NCI-H69 (cell line): Measurements from ENCODE around the gene IGSF9.
"Not testable (repeated sequence)": the region's sequence is repeated elsewhere in the genome, so short reads cannot be mapped to it uniquely, and the experiment has no call there.

Source experiments
- DNase-seq: peaks from one replicate; lab custom pipeline; 2025; lab: John Stamatoyannopoulos, UW

The IGSF9 gene

DNA sequence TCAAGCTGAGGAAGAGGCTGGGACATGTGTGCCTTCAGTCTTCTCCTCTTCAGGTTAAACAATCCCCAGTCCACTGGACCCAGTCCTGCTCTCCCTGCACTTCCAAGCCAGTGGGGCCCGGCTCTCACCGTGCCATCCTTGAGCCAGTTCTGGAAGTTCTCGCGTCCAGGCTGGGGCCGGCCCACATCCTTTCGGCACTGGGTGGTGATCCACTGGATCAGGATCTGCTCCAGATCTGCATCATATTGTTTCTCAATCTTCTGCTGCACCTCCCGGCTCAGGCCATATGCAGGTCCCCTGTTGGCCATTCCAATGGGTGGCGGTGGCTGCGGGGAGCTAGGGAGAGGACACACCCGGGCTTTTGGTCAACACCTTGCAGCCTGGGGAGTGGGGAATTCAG, 25.2 kb downstream of the IGSF9 start:
- no peak for DNase-seq

DNA sequence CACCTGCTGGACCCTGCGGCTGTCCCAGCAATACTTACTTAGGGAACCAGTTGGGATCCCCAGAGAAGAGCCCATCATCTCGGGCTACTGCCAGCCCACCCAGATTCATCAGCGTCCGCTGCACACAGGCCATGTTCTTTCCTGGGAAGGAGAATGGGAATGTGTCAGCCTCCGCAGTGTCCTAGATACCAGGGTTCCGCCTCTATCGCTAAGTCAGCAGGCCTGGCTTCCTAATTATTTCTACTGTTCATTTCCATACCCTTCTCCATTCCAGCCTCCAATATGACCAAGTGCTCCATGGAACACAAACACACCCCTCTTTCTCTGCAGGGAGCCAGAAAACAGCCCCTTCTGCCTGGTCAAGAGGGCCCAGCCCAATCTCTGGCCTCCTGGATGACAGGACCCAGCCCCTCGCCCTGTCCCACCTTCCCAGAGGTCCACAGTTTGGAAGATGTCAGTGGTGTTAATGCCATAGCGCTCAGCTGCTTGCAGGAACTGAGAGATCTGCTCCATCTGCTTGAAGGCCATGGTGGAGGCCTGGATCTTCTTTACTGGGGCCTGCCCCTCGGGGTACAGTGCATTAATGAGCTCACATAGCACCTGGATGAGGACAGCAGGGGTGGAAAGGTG, 26.1 kb downstream of the IGSF9 start:
- DNase-seq, result no peak

DNA sequence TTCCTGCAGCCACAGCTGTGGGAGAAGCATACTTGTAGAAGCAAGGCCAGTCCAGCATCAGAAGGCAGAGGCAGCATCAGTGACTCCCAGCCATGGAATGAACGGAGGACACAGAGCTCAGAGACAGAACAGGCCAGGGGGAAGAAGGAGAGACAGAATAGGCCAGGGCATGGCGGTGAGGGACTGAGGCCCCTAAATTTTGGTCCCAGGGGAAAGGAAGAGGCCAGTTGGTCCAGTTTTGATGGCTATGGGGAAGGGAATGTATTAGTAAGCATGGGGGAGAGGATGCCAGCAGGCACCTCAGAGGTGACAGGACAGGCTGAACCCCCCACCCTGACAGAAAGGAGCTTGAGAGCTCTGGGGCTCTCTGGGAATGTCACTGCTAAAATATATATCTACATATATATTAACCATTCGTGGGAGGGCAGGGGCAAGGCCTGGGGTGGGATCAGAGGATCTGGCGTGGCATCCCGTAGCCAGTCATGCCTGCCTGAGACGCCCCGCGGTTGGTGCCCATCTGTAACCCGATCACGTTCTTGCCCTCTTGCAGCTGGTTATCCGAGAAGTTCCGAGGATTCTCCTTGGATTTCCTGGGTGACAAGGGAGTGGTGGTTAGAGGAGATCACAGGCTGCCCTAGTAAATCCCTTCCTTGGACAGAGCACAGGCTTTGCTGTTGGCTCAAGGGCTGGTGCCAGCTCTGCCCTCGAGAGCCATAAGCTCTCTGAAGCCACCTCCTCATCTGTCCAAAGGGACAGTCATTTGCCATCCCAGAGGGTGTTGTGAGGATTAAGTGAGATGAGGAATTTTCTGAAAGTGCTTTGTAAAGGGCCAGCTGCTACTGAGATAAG, 26.8 kb downstream of the IGSF9 start:
- DNase-seq, result no peak

DNA sequence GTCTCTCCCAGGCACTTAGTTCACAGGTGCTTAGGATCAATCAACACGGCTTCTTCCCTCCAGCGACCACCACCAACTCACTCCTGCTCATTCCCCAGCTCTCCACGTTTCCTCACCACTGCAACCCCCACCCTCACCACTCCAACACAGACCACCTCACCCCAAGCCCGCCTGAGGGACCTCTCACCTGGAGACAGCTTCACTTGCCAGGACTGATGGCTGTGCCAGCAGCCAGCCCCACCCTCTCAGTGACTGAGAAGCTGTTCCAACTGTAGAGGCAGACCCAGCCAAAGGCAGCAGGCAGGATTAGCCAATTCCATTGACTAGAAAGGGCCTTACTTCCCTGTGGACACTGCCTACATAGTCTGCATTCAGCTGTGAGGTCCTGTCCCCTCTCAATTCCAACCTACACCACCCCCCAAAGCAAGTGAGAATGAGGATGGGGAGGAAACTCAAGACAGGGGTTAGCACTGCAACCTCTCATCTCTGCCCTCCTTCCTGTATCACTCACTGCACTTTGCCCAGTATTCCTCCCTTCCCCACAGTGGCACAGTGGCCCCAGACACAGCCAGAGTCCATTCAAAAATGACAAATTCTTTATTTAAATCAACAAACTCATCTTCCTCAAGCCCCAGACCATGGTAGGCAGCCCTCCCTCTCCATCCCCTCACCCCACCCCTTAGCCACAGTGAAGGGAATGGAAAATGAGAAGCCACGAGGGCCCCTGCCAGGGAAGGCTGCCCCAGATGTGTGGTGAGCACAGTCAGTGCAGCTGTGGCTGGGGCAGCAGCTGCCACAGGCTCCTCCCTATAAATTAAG, 27.7 kb downstream of the IGSF9 start:
- DNase-seq, result peak; percentile 15

DNA sequence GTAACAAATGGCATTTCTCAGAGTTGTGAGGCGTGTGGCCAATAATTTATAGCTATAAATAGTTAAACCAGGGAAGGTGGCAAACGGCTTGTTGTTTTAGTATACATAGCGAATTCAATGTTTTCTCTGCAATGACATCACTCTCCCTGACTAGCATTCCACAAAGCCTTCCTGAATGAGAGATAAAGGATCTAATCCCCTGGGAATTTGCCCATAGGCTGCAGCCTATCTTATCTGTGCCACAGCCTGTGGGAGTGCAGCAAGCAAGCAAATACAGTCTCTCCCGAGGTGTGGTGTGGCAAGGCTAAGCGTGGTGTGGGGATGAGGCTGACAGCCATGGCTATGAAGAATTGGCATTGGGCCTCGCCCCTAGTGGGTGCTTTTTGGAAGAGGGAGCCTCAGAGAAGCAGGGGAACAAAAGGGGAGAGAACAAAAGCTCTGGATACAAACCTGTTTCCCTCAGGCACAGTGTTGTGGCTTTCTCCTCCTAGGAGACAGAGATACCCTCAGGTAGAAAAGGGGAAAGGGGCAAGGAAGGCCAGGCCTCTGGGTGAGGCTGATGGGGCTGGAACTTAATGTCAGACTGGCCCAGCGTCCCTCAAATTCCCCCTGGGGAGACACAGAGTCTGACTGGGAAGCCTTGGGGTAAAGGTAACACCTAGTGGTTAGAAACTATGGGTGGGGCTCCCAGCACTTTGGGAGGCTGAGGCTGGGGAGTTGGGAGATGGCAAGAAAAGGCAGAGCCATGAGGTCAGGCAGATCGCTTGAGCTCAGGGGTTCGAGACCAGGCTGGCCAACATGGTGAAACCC, 29.0 kb downstream of the IGSF9 start:
- DNase-seq, result peak; percentile 88

DNA sequence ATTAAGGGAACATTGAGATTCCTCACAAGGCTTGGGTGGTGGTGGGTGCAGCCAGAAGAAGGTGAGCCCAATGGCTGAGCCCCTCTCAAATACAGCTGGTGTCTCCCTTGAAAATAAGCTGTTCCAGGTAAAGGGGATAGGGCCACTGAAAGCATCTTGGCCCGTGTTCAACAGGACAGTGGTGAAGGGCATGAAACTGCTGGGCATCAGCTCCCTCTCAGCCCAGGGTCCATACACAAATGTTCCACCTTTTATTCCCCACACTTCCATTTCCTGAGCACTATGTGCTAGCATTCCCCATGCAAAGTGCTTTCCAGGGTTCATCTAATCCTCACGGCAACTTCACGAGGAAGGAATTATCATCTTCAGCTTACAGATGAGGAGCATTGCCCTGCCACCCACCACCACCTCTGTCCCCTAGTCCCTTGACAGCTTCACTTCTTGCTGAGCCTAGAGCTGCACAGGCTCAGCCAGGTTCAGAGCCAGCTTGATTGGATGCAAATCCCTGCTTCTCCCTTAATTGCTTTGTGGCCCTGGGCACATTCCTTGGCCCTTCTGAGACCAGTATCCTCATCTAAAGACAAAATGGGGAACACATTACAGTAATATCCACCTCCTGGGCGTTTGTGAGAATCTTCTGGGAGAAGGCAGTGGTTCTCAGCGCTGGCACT, 29.7 kb downstream of the IGSF9 start:
- peak; percentile 76 for DNase-seq

DNA sequence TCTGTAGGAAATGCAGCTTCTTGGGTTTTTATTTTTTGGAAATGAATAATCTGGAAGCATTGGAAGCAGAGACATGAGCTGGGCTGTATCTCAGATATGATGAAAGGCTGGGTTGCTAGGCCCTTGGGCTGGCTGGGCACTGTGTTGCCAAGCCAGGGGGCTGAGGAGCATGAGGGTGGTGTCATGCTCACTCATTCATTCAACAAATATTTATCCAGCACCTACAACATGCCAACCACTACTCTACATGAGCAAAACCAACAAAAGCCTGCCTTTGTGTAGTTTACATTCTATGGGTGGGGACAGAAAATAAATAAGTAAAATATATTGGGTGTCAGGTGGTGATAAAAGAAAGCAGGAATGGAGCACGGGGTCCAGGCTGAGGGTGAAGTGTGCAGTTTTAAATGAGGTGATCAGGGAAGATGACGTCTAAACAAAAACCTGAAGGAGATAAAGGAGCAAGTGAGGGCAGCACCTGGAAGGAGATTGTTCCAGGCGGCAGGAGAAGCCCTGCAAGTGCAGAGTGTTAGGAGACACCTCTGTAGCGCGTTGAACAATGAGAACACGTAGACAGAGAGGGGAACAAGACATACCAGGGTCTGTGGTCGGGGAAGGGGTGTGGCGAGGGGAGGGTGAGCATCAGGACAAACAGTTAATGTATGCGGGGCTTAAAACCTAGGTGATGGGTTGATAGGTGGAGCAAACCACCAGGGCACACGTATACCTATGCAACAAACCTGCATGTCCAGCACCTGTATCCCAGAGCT, 31.0 kb downstream of the IGSF9 start:
- peak; percentile 86 for DNase-seq

DNA sequence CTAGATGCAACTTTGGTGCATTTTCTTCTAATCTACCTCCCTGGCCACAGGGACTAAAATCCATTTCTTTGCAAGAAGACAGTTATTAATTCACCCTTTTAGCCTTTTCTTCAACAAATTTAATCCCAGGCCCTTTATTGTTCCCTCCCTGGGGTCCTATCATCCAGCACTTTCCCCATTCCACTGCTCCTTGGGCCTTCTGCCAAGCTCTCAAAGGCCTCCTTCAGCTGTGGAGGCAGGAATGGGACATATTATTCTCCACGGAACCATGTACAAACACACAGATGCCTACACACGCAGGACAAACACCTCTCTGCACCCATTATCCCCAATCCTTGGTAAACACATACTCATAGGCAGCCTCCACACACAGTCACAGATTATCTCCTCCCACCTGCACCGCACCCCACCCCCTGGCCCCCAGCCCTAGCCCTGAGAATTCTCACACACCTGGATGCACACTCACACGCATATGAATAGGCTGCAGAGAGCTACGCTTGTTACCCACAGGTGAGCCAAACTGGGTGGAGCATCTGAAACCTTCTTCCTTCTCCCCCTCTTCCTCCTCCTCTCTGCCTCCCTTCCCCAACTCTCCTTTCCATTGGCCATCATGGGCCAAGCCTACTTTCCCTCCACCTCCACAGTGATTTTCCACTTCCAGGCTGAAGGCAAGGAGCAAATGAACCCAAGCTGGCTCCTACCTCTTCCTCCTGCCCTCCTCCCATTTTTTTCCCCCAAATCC, 31.8 kb downstream of the IGSF9 start:
- peak; percentile 94 for DNase-seq

DNA sequence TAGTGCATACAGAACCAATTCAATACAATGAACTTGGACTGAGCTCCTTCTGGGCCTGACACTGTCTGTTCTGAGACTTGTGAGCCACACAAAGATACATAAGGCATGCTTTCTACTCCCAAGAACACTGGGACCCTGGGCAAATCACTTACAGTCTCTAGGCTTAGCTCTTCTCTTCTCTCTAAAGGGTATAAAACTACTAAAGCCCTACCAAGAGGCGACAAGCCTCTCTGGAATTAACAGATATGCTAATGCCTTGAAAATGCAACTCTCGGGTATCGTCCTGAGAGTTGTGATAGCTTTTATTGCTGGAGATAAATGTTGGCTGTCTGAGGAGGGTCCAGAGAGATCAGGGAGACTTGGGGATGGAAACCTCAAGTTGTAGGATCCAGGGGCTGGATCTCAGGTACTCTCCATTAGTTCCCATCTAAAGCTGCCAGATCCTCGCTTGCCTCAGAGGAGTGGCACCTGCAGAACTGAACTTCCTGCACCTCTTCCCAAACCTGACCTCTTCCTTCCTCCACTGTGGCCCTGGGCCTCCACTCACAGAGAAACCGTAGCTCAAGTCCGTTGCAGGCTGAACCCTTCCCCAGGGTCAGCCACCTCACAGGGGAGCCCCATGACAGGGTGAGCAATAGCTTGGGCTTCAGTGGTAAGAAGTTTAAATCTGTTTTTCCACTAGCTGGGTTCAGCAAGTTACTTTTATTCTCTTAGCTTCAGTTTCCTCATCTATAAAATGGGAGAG, 33.9 kb downstream of the IGSF9 start:
- DNase-seq, result no peak

DNA sequence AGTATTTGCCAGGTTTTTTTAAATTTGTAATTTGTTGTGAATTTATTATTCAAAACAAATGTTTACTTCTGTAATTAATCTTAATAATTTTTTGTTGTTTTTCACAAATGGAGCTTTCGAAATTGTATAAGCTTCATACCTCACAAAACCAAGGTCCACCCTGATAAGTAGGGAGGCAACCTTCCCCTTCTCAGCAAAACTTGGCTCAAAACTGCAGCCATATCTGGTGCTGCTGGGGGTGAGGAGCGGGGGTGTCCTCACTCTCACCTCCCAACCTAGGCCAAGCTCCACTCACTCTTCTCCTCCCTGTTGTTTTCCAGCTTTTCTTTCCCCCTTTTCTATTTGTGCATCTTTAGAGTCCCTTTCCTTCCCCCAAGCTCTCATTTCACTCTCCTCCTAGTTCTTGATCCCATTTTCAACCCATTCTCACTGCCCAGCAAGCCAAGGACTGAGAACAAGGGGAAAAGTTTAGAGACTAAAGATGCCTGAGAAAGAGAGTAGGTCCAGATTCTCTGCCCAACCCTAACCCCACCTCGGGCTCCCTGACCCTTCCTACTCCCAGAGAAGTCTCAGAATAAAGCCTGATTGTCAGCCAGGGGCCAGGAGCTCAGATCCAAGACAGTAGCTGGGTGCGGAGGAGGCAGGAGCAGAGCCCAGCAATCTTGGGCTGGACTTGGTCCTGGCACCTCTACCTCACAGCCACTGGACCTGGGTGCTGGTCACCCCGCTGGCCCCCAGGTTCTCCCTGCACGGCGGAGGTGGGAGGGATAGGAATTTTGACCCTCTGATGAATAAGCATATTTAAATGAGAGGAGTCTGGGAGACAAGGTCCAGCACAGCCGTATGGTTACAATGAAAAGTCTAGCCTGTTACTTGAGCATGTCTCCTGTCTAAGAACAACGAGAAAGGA, 37.1 kb downstream of the IGSF9 start:
- no peak for DNase-seq

DNA sequence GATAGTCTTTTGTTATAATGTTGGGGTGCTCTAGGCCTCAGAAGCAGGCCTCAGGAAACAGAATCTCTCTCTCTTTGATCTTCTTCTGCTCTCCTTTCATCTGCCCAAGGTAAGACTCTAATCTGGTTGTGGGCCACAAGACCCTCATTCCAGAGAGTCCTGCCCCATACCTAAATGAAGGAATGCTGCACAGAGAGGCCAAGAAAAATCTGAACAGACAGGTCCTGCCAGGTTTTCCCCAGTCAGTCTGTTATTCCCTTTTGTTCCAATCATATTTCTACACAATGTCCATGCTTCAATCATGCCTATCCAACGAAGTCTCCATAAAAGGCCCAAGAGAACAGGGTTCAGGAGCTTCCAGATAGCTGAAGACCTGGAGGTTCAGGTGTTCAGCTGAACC, 38.5 kb downstream of the IGSF9 start:
- DNase-seq, result no peak

DNA sequence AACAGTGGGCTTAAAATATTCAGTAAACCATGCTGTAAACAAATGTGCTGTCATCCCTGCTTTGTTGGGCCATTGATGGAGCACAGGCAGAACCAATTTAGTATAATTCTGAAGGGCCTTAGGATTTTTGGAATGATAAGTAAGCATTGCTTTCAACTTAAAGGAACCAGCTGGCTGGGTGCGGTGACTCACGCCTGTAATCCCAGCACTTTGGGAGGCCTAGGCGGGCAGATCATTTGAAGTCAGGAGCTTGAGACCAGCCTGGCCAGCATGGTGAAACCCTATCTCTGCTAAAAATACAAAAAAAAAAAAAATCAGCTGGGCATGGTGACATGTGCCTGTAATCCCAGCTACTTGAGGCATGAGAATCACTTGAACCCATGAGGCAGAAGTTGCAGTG, 41.4 kb downstream of the IGSF9 start:
- not testable (repeated sequence) for DNase-seq

DNA sequence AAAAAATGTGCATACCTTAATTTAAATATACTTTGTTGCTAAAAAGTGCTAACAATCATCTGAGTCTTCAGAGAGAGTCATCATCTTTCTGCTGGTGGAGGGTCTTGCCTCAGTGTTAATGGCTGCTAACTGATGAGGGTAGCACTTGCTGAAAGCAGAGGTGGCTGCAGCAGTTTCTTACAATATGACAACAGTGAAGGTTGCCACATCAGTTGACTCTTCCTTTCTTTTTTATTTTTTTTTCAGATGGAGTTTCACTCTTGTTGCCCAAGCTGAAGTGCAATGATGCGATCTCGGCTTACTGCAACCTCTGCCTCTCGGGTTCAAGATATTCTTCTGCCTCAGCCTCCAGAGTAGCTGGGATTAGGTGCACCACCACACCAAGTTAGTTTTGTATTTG, 42.9 kb downstream of the IGSF9 start:
- no peak for DNase-seq

DNA sequence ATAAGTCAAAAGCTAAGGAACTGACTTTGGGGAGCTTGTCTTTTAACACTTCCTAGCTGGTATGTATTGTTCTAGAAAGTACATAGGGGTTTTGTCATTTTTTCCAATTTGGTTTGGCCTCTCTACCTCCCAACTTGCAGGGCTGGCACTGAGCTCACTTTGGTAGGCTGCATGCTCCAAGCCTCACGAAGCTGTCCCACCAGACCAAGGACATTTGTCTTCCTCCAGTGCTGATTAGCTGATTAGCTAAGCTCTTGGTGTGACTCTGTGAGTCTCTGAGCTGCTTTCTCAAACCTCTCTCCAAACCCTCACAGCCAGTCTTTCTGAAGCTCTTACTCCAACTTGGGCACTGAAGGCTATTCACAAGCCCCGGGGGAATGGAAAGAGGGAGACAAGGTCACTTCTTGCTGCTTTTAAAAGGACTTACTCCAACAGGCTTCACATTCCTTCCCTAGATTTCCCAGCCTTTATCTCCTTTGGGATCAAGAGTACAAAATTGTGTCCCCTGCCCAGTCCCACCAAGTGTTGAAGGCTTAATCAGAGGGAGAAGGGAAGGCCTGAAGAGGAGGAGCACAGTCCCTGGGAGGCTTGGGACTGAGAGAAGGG, 44.6 kb downstream of the IGSF9 start:
- DNase-seq, result peak; percentile 48

DNA sequence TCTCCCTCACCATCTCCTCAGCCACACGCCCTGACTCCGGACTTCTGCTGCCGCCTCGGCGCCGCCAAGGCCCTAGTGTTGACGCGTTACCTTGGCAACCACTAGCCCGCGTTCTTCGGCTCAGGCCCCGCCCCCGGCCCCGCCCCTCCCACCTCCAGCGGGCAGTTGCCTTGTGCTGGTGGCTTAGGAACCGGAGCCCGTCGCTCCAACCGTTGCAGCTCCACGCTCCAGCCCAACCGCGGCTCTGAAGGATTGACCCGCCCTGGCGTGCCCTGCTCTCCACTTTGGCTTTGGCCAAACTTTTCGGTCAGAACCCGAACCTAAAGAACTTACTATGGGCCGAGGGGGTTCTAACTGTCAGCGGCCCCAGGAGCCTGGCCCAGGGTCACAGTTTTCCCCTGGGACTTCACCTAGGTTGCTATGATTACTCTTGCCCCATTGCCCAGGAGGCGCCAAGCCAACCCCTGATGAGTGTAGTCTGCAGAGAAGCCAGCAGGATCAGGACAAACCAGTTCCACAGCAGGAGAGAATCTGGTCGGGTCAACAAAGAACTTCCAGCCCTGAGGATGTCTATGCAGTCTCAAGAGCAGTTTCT, 45.2 kb downstream of the IGSF9 start, which contains the start of gene CFAP45:
CFAP45 (minus strand) TSS at position 80 of the 595 bp plus-strand sequence; CDS start at position 13, 67 bp downstream.
- peak; percentile 98 for DNase-seq

DNA sequence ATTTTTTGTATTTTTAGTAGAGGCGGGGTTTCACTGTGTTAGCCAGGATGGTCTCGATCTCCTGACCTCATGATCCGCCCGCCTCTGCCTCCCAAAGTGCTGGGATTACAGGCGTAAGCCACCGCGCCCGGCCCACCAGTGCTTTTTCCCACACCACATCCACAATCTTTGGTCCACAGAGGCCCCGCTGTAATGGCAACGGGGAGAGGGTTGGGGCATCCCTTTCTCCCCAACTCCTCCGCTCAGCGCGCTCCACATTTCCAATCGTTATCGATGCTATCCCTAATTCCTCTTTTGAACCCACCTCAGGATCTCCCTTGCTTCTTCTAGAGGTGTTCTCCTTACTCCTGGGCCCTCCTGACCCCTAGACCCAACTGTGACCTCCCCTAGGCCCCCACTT, 45.8 kb downstream of the IGSF9 start:
- DNase-seq, result not testable (repeated sequence)

DNA sequence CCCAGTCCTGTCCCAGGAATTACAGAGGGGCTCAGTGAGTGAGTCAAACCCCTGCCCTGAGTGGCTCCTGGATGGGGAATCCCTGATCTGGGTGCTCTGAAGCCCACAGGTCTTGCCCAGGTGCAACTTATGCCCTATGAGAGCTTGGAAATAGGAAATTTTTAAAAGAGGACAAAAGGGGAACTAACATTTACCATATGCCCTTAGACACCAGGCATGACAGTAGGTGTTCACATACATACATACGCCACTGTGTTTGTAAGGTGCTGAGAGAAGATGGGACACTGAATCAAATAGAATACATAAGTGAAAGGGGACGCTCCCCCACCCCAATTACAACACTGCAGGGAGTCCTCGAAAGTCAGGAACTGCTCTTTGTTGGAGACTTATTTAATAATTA, 46.9 kb downstream of the IGSF9 start:
- DNase-seq, result no peak
